GM21717 (cell line): ENCODE measurements around the gene MYLK.

Experiments used
- ATAC-seq: cut with Tn5 transposase; IDR thresholded peaks from one replicate; pipeline ENCODE4 v1.9.1; 2021; ENCODE audit warnings: mild to moderate bottlenecking, moderate library complexity; ENCODE audit not compliant: unreplicated experiment

The MYLK gene

DNA sequence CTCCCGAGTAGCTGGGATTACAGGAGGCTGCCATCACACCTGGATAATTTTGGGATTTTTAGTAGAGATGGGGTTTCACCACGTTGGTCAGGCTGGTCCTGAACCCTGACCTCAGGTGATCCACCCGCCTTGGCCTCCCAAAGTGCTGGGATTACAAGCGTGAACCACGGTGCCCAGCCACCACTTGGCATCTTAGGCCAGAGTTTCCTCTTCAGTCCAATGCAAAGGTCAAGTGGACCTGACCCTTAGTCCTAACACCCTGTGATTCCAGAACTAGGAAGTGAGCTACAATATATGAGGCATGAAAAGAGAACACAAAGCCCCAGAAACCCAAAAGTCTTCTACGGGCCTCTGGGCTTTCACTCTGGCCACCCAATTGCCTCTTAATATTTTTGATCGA is 5.3 kb downstream of the MYLK start:
- ATAC-seq: no peak

DNA sequence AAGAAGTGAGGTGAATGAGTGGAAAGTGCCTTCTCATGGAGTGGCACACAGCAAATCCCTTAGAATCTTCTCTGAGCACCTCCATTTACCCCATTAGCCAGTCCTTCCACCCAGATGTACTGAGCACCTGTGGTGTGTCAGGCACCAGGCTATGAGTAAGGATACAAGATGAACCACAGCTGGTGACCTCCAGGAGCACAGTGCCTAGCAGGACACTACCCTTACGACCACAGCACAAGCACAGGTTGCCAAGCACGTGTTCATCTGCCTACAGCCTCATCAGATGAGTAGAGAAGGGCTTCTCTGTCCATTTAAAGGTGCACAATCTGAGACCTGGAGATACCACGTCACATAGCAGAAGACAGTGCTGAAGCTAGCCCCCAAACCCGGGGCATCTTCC is 6.2 kb downstream of the MYLK start:
- ATAC-seq: no peak

DNA sequence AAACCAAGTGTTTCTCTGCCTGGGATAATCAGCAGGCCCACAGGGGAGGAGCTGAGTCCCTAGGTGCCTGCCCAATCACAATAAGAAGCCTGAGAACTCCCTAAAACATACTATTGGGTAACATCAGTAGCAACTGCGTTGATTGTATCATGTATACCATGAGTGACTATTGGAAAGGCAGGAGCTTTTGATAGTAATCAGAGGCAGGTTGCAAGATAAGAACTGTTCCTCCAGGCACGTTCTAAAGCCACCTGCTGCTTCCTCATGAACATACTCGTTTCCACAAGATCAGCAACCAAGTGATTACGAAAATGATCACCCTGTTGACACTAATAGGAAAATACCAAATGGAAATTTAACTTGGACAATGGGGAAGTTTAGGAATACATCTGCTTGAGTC is 6.7 kb downstream of the MYLK start:
- ATAC-seq: no peak

DNA sequence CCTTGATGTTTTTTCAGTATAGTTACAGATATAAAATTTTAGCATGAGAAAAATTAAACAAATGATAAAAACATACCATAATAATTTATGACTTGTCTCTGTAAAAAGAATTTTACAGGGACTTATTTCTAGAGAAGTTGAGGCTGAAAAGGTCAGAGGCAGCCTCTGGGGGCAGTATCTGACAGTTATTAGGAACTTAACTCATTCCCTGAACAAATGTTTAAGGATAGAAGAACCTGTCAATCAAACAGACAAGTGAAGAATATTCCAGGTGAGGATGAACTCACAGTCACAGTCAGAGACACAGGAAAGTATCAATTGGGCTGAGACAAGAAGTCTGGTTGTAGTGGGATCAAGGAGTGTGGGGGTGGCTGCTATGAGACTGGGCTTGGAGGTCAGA is 7.3 kb downstream of the MYLK start:
- no peak for ATAC-seq

DNA sequence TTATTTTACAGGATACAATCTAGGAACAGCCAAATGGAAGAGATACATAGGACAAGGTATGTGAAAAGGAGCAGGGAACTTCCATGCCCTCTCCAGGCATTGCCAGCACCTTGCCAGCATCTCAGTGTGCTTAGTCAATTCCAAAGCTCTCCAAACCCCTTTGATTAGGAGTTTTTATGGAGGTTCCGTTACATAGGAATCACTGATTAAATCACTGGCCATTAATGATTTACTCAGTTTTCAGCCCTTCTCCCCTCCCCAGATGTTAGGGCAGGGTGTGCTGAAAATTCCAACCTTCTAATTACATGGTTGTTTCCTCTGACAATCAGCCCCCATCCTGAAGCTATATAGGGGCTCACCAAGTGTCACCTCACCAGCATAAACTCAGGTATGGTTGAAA is 11.5 kb downstream of the MYLK start:
- no peak for ATAC-seq

DNA sequence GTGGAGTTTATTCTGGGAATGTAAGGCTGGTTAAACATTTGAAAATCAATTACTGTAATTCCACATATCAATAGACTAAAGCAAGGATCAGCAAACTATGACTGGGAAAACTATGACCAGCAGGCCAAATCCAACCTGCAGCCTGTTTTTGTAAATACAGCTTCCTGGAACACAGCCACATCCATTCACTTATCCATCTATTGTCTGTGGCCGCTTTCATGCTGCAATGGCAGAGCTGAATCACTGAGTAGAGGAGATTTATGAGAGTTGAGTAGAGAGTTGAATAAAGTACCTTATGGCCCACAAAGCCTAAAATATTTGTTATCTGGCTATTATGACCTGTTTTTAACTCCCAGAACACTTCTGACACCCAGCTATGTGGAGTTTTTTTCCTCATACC is 12.2 kb downstream of the MYLK start:
- no peak for ATAC-seq

DNA sequence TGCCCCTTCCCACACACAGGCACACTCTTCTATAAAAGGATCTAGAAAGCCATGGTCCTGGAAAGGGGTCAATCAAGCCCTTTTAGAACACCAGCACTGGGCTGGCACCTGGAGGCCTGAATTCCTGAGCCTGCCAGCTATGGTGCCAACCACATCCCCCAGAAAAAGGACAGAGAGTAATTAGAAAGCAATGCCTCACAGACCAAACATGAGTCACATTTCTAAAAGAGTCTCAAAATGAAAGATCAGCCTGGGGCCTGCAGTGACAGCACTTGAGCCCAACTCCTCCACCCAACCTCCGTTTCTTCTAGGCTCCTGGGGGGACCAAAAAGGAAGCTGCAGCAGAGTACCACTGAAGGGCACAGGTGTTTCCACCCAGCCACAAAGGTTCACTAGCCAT is 14.1 kb downstream of the MYLK start:
- ATAC-seq: no peak

DNA sequence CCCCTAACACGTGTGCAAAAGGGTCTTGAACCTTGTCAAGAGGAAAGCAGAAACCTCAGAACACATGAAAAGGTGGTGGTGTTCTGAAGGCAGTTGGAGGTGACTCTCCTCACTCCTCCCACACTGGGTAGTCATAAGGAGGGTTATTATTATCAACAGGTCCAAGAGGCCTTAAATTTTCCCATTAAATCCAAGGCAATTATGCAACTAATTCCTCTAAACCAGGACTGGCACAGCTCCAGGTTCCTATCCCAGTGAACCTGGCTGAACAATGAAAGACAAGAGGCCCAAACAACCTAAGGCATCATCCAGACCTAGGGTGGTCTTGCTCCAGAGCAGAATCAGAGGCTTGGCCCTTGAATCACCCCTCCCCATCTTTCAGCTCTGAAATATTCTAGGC is 15.0 kb downstream of the MYLK start:
- ATAC-seq: no peak

DNA sequence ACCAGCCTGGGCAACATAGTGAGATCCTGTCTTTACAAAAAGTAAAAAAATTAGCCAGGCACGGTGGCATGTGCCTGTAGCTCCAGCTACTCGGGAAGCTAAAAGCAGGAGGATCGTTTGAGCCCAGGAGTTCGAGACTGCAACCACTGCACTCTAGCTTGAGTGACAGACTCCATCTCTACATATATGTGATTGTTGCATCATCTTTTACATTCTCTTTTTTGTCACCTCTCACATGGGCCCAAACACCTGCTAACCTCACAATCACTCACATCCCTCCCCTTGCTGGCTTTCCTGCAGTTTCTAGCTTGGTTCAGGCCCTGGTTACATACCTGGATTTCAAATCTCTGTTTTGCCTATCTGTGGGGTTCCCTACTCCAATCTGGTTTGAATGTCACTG is 19.4 kb downstream of the MYLK start:
- ATAC-seq: no peak

DNA sequence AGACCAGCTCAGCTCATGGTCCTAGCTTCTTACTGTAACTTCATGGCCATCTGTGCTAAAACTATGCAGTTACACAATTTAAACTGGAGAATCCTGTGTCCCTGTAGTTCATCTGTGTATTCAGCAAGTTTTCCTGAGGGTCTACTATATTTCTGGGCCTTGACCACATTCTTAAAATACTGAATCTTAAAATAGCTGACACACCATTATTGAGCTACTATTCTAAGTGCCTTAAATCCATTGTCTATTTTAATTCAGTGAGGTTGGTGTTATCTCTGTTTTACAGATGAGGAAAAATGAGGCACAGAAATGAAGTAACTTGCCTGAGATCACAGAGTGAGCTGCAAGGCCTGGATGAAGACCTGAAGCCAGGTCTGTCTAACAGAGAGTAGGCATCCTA is 22.0 kb downstream of the MYLK start:
- ATAC-seq: no peak

DNA sequence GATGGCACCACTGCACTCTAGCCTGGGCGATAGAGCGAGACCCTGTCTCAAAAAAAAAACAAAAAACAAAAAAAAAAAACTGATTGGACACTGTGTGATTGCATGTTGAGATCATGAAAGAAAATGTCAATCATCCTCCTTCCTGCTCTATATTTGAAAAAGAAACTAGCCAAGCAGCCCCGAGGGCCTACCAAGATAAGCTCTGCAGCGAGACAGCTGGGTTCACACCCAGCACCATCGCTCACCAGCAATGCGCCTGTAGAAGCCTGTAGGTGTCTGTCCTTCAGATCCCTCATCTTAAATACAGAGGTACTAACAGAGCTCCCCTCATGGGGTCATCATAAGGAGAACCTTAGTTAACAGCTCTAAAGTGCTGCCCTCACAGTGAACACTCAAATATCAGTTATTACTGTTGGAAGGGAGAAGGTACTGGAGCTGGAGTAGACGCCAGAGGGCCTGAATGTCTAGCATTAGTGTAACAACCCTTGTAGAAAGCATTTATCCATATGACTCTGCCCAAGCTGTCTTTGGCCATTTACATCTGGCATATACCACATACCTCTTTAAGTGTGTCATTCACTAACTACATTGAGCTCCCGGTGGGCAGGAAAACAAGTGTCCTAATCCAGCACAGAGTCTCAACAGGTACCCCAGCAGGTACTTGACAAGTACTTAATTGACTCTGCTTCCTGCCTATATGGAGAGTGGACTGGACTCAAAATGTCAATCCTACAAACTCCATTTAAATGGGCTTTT is 22.9 kb downstream of the MYLK start:
- ATAC-seq: no peak

DNA sequence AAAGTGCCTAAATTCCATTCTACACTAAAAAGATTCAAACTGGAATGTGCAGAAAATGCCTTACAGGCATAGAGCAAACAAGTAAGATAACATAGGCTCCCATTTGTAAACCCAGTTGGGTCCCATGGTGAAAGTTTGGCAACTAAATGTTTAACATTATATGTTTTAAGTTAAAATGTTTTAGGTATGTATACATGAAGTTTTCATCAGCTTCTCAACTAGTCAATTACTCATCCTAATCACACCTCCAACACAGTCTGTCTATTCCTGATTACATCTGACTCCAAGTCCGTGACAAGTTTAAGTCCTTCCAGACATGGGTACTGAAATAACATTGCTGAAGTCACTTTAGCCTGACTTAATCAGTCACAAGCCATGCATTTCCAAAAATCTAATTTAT is 25.0 kb downstream of the MYLK start:
- no peak for ATAC-seq

DNA sequence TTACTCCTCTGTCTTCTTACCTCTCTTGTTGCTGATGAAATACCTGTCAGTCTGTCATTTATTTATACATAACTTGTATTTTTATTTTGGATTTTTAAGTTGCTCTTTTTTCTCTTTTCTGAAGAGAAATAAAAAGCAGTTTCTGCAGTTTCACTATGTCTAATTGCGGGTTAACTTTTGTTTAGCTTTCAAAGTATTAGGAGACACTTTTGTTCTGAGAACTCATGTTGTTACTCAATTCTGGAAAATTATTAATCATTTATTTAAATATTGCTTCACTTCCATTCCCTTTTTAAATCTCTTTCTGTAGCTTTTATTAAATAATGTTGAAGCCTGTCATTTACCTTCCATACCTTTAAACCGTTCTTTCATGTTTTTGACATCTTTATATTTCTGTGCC is 29.2 kb downstream of the MYLK start:
- ATAC-seq: no peak

DNA sequence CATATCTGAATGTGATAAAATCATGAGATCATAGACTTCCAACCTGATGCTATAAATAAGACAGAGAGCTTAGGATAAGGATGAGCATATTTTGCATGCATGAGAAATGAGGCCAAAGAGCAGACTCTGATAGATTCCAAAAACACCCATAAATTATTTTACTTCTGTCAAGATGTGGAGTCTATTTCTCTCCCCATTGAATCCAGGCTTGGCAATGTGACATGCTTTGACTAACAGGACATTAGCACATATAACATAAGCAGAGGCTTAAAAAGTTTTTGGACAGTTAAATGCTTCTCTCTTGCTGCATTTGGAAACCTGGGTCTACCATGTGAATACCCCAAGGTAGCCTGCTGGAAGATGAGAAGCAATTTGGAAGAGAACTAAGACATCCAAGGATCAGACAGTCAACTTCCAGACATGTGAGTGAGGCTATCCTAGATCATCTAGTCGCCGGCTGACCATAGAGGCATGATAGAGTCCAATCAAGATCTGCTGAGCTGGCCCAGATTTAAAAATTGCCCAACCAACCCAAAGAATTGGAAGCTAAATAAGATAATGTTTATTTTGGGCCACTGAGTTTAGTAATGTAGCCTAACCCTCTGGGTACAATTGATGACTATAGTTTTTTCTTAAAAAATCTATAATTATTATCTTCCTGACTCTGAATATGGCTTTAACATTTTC is 30.3 kb downstream of the MYLK start:
- ATAC-seq: no peak

DNA sequence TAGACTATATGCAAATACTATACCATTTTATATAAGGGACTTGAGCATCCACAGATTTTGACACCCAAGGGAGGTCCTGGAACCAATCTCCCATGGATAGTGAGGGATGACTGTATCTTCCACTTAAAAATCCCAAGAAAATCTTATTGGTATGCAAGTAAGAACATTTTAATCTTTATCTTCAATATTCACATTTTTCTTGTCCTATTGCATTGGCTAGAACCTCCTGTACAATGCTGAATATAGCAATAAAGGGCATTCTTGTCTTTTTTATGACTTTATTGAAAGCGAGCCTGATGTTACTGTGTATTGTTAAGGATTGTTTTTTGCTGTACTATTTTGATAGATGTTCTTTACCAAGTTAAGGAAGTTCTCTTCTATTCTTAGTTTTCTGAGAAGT is 36.9 kb downstream of the MYLK start:
- ATAC-seq: no peak

DNA sequence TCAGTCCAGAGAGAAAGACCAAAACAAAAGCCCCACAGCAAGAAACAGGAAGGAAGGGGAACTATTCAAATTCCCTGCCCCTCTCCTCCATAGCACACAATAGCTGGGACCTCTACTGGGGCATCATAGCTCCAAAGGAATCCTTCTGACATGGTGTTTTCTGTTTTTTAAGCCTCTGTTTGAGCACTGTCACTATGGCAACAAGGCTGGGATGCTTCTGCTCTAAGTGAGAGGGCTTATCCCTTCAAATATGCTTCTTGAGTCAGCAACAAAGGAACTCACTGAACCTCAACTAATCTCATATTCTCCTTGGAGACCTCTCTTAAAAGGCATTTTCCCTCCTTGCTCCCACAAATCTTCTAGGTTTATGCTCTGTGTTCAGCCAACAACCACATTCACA is 40.5 kb downstream of the MYLK start:
- no peak for ATAC-seq

DNA sequence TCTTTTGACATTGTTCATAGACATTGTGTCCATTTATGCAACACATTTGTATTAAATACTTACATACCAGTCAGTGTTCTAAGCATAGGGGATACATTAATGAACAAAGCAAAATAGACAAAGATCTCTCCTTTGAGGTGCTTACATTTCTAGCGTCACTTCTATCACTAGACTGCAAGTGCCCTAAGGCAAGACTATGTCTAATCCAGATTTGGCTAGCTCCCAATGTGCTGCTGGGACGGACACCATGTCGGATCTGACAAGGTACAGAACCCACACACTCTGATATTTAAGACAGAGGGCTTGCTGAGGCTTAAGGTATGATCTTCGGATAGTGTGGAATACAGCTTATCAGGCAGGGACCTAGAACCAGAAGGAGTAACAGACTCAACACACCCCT is 41.4 kb downstream of the MYLK start:
- ATAC-seq: no peak

DNA sequence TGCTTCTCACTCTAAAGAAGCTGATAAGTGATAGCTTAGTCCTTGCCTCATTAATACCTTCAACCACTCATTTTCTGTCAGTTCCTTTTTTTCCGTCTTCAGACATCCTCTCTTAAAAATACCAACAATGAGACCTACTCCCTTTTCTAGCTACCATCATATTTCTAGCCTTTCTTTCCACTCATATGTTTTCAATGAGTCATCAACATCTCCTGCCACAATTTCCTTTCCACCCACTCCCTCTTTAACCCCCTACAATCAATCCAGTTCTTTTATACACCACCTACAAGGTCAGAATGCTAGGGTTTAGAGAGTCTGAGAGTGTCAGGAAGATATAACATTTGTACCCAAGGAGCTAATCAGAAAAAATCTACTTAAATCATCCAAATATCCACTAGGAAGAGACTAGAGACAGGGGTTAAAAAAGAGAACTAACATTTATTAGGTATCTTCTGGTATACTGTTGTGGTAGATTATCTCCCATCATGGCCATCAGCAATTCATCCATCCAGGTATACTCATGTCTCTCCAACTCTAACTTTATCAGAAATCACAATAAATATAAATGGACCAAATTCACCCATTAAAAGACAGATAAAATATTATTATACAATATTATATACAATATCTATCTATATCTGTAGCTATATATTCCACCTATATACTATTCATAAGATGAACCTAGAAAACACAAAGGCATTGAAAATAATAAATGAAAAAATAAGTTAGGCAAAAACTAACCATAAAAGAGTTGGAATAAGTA is 42.5 kb downstream of the MYLK start:
- no peak for ATAC-seq

DNA sequence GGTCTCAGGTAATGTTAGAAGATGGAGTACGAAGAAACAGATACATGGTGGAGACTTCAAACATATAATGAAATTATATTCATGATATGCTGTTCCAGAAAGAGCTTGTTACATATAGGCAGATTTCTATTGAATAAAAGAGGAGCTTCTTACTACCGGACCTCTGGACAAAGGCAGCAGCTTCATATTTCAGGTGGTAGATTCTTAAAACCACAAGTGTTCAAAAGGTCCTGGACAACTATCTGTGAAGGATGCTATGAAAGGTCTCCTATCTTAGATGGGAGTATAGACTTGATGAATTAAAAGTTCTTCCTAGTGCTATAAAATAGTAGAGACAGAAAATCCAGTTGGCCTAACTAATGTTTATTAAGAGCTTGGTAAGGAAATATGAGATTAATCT is 43.2 kb downstream of the MYLK start:
- ATAC-seq: no peak

DNA sequence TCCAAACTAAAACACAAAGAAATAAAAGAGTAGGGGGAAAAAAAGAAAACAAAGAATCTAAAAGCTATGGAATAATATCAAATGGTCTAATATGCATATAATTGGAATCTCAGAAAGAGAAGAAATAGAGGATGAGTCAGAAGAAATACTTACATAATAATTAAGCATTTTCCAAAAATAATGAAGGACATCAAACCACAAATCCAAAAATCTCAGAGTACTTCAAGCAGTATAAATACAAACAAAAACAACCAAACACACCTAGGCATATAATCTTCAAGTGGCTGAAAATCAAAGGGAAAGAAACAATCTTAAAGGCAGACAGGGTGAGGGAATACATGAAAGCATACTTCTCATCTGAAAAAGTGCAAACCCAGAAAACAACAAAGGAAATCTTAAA is 46.3 kb downstream of the MYLK start:
- ATAC-seq: no peak

DNA sequence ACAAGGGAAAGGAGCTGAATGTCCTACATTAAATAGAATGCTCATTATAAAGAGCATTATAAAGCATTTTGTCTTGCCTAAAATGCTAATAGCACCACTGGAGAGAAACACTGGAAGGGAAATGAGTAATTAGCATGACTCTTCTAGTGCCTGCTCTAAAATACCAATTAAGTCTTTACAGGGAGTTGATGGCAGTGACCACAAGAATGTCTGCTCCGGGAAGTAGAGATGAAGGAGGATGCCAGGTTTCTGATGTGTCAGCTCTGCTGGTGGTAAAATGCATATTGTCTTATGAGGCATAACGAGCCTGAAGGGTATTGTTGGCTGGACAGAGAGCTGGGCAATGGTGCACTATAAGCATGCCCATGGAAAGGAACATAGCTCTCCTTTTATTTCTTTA is 49.5 kb downstream of the MYLK start:
- no peak for ATAC-seq

DNA sequence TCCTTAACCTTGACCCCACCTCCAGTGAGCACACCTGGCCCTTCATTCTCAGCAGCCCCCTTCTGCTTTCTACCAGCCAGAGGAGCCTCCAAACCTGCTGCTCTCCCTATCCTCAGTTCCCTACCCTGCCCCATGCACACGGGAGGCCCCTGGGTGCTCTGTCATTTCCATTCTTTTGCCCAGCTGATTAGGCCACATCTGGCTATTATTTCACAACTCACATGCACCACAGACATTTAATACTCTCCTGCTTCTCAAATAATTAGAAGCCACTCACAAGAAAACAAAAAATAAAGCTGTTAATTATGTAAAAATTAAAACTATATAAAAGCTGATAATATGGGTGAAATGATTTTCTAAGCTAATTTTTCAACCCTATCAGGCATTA is 50.7 kb downstream of the MYLK start:
- no peak for ATAC-seq
